Endothelial cell of umbilical vein (primary cell): Measurements from ENCODE around the gene RFC2. TPM values are rescaled to one million over a fixed set of nuclear protein-coding genes. Genes with fewer than 3 reads are reported as not detected.

Source experiments
- BruUV-seq: library from RNA; stranded (reverse); fragments of 400-500 nt; replicated peaks from 2 replicates; lab custom pipeline; 2021; lab: Mats Ljungman, UMichigan
- CTCF ChIA-PET: fragments of 300-600, 350-600 bp; sonication (Branson Sonifier 250); formaldehyde crosslinking; loops from one replicate; lab custom pipeline; 2021; ENCODE audit warnings: antibody characterized with exemption, inconsistent platforms; lab: Charles Lee
- POLR2A ChIA-PET: fragments of 300-600, 350-600 bp; sonication (Branson Sonifier 250); formaldehyde crosslinking; loops from one replicate; lab custom pipeline; 2021; ENCODE audit warnings: antibody characterized with exemption, inconsistent platforms; lab: Charles Lee
- DNase-seq: peaks from one replicate; pipeline ENCODE4 v3.0.0-alpha.2; 2011; ENCODE audit warnings: low read depth, low spot score
- FAIRE-seq: peaks from 2 replicates; lab custom pipeline; 2011; peaks lifted over from hg19 to GRCh38; lab: Jason Lieb, UNC
- H2AFZ ChIP-seq: 2 replicates; pipeline ENCODE4 v1.6.0; 2012; ENCODE audit warnings: low read depth, low read length, control low read depth, inconsistent platforms
- H3K27ac ChIP-seq: 2 replicates; pipeline ENCODE4 v1.5.1; 2011; ENCODE audit warnings: low read depth, mild to moderate bottlenecking, control low read depth, low read length, moderate library complexity; ENCODE audit not compliant: insufficient read depth
- H3K27me3 ChIP-seq, 2 experiments: 2 replicates each; pipeline versions ENCODE4 v1.6.0 to v1.6.1; 2011; ENCODE audit warnings: low read length in 2 of 2, mixed read lengths in 1 of 2; ENCODE audit not compliant: control insufficient read depth in 2 of 2, insufficient read depth in 2 of 2
- H3K36me3 ChIP-seq, 2 experiments: 2 replicates in 1 of 2; 3 replicates in 1 of 2; pipeline ENCODE4 v1.5.1; 2011; ENCODE audit warnings: low read length in 2 of 2, mild to moderate bottlenecking in 1 of 2, moderate library complexity in 1 of 2; ENCODE audit not compliant: control insufficient read depth in 2 of 2, insufficient read depth in 2 of 2; ENCODE audit errors: extremely low read depth in 1 of 2
- H3K4me1 ChIP-seq: 3 replicates; pipeline ENCODE4 v1.5.1; 2011; ENCODE audit warnings: mild to moderate bottlenecking, low read length; ENCODE audit not compliant: control insufficient read depth, insufficient read depth; ENCODE audit errors: extremely low read depth
- H3K4me2 ChIP-seq: 2 replicates; pipeline ENCODE4 v1.6.1; 2011; ENCODE audit warnings: low read length, control low read depth, mixed read lengths; ENCODE audit not compliant: insufficient read depth
- H3K4me3 ChIP-seq, 3 experiments: fragments of 200-600 bp in 1 of 3; sonication (generic), shearing (Covaris generic) in 1 of 3; replicated peaks in 1 of 3; 2 replicates each; pipeline ENCODE4 v1.5.1; 2011 to 2016; ENCODE audit warnings: control low read depth in 3 of 3, low read length in 3 of 3, mild to moderate bottlenecking in 2 of 3, inconsistent platforms in 1 of 3, low read depth in 1 of 3, moderate library complexity in 1 of 3; ENCODE audit not compliant: insufficient read depth in 1 of 3
- H3K79me2 ChIP-seq: 2 replicates; pipeline ENCODE4 v1.6.0; 2012; ENCODE audit warnings: low read length, inconsistent platforms; ENCODE audit not compliant: control insufficient read depth, insufficient read depth
- H3K9ac ChIP-seq: replicated peaks from 2 replicates; pipeline ENCODE3; 2011; ENCODE audit warnings: low read length, control low read depth; ENCODE audit not compliant: insufficient read depth; ENCODE audit errors: extremely low read depth
- H3K9me1 ChIP-seq: replicated peaks from 3 replicates; pipeline ENCODE4 v1.6.0; 2011; ENCODE audit warnings: mild to moderate bottlenecking, low read length; ENCODE audit not compliant: control insufficient read depth, insufficient read depth; ENCODE audit errors: extremely low read depth
- H3K9me3 ChIP-seq: replicated peaks from 2 replicates; pipeline ENCODE4 v1.5.1; 2012; ENCODE audit warnings: low read length, inconsistent platforms; ENCODE audit not compliant: control insufficient read depth, insufficient read depth
- H4K20me1 ChIP-seq: replicated peaks from 2 replicates; pipeline ENCODE3; 2011; ENCODE audit warnings: mild to moderate bottlenecking, low read length; ENCODE audit not compliant: control insufficient read depth, insufficient read depth; ENCODE audit errors: extremely low read depth
- EZH2 ChIP-seq: IDR thresholded peaks from 2 replicates; pipeline ENCODE4 v1.6.1; 2012; ENCODE audit warnings: borderline replicate concordance, low read depth, mild to moderate bottlenecking, moderate library complexity, low read length, inconsistent platforms; ENCODE audit not compliant: severe bottlenecking
- JUN ChIP-seq: IDR thresholded peaks from 2 replicates; pipeline ENCODE4 v1.6.1; 2011; ENCODE audit warnings: borderline replicate concordance, low read depth; ENCODE audit not compliant: insufficient read length, insufficient read depth
- MAX ChIP-seq: IDR thresholded peaks from 2 replicates; pipeline ENCODE4 v1.6.1; 2011; ENCODE audit not compliant: insufficient read depth, insufficient read length
- MYC ChIP-seq: IDR thresholded peaks from one replicate; pipeline ENCODE4 v1.6.1; 2011; ENCODE audit warnings: mild to moderate bottlenecking, low read depth, low read length
- dilution Hi-C: fragments of 300-500 bp; cut with MboI; formaldehyde crosslinking; loops from one replicate; pipeline ENCODE4 v1.15.0; 2019; ENCODE audit warnings: low sequenced_read_pairs; ENCODE audit not compliant: extremely low pct_ligation_motif_present
- intact Hi-C: fragments of 100-400 bp; cut with micrococcal nuclease; formaldehyde crosslinking; loops from one replicate; pipeline ENCODE4 v1.10.0; 2022
- polyA plus RNA-seq, 4 experiments: library from polyadenylated mRNA; depleted of rRNA in 3 of 4; stranded (reverse) in 3 of 4; unstranded in 1 of 4; fragments of >200 nt; gene quantifications; 2 replicates each; pipeline versions ENCODE4 v1.2.1 to v1.2.3, GENCODE V29; 2011 to 2012; ENCODE audit warnings: missing spikeins in 1 of 4
- total RNA-seq: library from RNA; stranded (reverse); gene quantifications from 2 replicates; pipeline ENCODE4 v1.2.3, GENCODE V29; 2021
- TF ChIP-seq, protein P1 (sequence below), 2 donors: IDR thresholded peaks; 1 replicate in 1 of 2; 2 replicates in 1 of 2; pipeline ENCODE4 v1.5.1; 2011; ENCODE audit warnings: low read length in 2 of 2, mild to moderate bottlenecking in 2 of 2, moderate library complexity in 2 of 2, control low read depth in 1 of 2, inconsistent platforms in 1 of 2, low read depth in 1 of 2; ENCODE audit not compliant: insufficient read depth in 1 of 2; ENCODE audit errors: extremely low read depth in 1 of 2

RFC2 gene
- total and polyA plus RNA-seq, 2 donors (not counting 3 experiments of a cell fraction or from before 2014, with no cell fraction given) = 24.4 to 44.3 TPM

DNA sequence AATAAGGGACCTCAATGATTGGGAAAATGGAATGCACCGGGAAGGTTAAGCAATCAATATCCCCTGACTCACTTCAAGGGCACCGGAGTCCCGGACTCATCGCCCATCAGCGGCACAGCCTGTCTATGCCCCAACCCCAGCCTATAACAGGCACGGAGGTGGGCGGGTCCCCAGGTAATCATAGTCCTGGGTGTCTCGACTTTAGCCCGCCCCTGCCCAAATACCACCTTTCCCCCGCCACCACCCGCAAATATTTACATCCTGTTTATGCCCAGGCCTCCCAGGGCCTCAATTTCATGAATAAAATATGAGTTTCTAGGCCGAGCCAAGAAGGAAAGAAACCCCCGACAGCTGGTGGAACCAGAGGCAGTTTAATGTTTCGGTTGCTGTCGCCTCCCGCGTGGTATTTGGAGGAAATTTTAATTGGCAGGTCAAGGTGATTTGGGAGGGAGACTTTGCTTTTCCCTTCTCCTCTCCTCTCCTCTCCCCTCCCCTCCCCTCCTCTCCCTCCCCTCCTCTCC, 15.6 kb upstream of the RFC2 start:
- ChIA-PET POLR2A (no interaction called here), CTCF (interaction anchor here (0.9 to 3.6 kb wide), 6 partner anchors 10 to 124 kb away, joined by 3 to 22 read pairs (median 6); partner anchors contain the start of gene CLIP2)
- Histone ChIP-seq H3K27me3 (no peaks in the 10 kb centered on the region), H3K9me3 (no peaks in the 10 kb centered on the region), H3K9me1 (no peaks in the 10 kb centered on the region), H2AFZ (peak overlapping the region; percentile 83), H3K36me3 (no peaks in the 10 kb centered on the region), H3K79me2 (no peaks in the 10 kb centered on the region), H4K20me1 (no peaks in the 10 kb centered on the region), H3K9ac (peak overlapping the region; percentile 22), H3K4me2 (peak overlapping the region; percentile 71), H3K4me1 (peaks cover 16% of the 10 kb centered on the region), H3K27ac (no peak overlapping the region), H3K4me3 (peak overlapping the region; percentile 50 to 63 (median 61))
- DNase-seq (peak; percentile 62), FAIRE-seq (peak; percentile 49)
- intact Hi-C loops = loop anchor here (1.0 to 10.0 kb wide), 4 partner anchors 19 to 175 kb away; partner anchors contain the start of gene CLIP2
- TF ChIP-seq JUN = no peak
- no peak for TF ChIP-seq EZH2
- TF ChIP-seq MYC = no peak
- TF ChIP-seq MAX = no peak
- TF ChIP-seq, protein P1, sequence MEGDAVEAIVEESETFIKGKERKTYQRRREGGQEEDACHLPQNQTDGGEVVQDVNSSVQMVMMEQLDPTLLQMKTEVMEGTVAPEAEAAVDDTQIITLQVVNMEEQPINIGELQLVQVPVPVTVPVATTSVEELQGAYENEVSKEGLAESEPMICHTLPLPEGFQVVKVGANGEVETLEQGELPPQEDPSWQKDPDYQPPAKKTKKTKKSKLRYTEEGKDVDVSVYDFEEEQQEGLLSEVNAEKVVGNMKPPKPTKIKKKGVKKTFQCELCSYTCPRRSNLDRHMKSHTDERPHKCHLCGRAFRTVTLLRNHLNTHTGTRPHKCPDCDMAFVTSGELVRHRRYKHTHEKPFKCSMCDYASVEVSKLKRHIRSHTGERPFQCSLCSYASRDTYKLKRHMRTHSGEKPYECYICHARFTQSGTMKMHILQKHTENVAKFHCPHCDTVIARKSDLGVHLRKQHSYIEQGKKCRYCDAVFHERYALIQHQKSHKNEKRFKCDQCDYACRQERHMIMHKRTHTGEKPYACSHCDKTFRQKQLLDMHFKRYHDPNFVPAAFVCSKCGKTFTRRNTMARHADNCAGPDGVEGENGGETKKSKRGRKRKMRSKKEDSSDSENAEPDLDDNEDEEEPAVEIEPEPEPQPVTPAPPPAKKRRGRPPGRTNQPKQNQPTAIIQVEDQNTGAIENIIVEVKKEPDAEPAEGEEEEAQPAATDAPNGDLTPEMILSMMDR (IDR thresholded peaks at IDR 0.05; ENCODE audit: extremely low read depth in 1 of 2, insufficient read depth in 1 of 2, low read depth in 1 of 2, low read length in 2 of 2) = no peak
- dilution Hi-C loops = no loop called here
- BruUV-seq = no TSS peak
